Endodermal cell (in vitro differentiated cells): ENCODE results near the gene GALK1. TPM values are rescaled to one million over a fixed set of nuclear protein-coding genes. Genes with fewer than 3 reads are reported as not detected.

Experiments used
- DNase-seq: peaks from one replicate; pipeline ENCODE4 v3.0.0-alpha.2; 2017
- H3K27ac ChIP-seq: 2 replicates; pipeline ENCODE4 v1.5.1; 2013; ENCODE audit warnings: mild to moderate bottlenecking, low read depth, low read length, moderate library complexity
- H3K27me3 ChIP-seq: 2 replicates; pipeline ENCODE4 v1.6.1; 2013; ENCODE audit warnings: mild to moderate bottlenecking, low read length, moderate library complexity; ENCODE audit not compliant: insufficient read depth, control insufficient read depth, poor library complexity, severe bottlenecking
- H3K36me3 ChIP-seq: 2 replicates; pipeline ENCODE4 v1.7.0; 2013; ENCODE audit warnings: mild to moderate bottlenecking, low read length, moderate library complexity; ENCODE audit not compliant: control insufficient read depth, insufficient read depth
- H3K4me1 ChIP-seq: one replicate; pipeline ENCODE4 v1.7.0; 2013; ENCODE audit warnings: low read length; ENCODE audit not compliant: control insufficient read depth, insufficient read depth
- H3K4me3 ChIP-seq: 2 replicates; pipeline ENCODE4 v1.5.1; 2013; ENCODE audit warnings: mild to moderate bottlenecking, low read length, moderate library complexity
- H3K9ac ChIP-seq: 2 replicates; pipeline ENCODE4 v1.6.1; 2013; ENCODE audit warnings: mild to moderate bottlenecking, low read length, moderate library complexity; ENCODE audit not compliant: poor library complexity, severe bottlenecking; ENCODE audit errors: extremely low read depth
- H3K9me3 ChIP-seq: 2 replicates; pipeline ENCODE4 v1.6.1; 2013; ENCODE audit warnings: mild to moderate bottlenecking, low read length, moderate library complexity; ENCODE audit not compliant: control insufficient read depth
- H3K27ac Mint-ChIP-seq: 2 replicates; pipeline ENCODE4 v1.8.0; 2020; ENCODE audit warnings: mixed read lengths
- H3K27me3 Mint-ChIP-seq: 2 replicates; pipeline ENCODE4 v1.8.0; 2021; ENCODE audit warnings: mild to moderate bottlenecking, mixed read lengths; ENCODE audit not compliant: insufficient read depth
- H3K36me3 Mint-ChIP-seq: 2 replicates; pipeline ENCODE4 v1.8.0; 2020; ENCODE audit warnings: low read depth, mixed read lengths
- H3K4me1 Mint-ChIP-seq: 2 replicates; pipeline ENCODE4 v1.8.0; 2020; ENCODE audit warnings: mixed read lengths
- H3K4me3 Mint-ChIP-seq: 2 replicates; pipeline ENCODE4 v1.8.0; 2020; ENCODE audit warnings: mild to moderate bottlenecking, moderate library complexity, mixed read lengths
- H3K9me3 Mint-ChIP-seq: 2 replicates; pipeline ENCODE4 v1.8.0; 2020; ENCODE audit warnings: mild to moderate bottlenecking, mixed read lengths
- CTCF ChIP-seq: fragments of 200-600 bp; sonication (generic); conservative IDR thresholded peaks from 2 replicates; pipeline ENCODE4 v1.5.0; 2021; ENCODE audit warnings: antibody characterized with exemption, mild to moderate bottlenecking
- WGBS, 2 experiments: methylation state at CpG; one replicate each; pipeline versions ENCODE4 v1.1.5 to v1.1.7; 2013; ENCODE audit warnings: missing lambda C conversion rate in 2 of 2, mixed read lengths in 1 of 2; ENCODE audit not compliant: insufficient coverage in 1 of 2, insufficient read length in 1 of 2; 5-methylcytosine and 5-hydroxymethylcytosine counted together
- microRNA-seq: library from miRNA; unstranded; fragments of <30 nt; microRNA quantifications from one replicate; pipeline ENCODE4 v1.2.0, GENCODE V29; 2020; ENCODE audit warnings: borderline microRNAs expressed
- total RNA-seq, 2 donors: library from RNA; stranded (reverse); fragmentation: NEBNext Ultra II Directional in 1 of 2; extraction: Animal tissue kit (Norgen Biotek cat#: 25700) in 1 of 2; gene quantifications; 2 replicates in 1 of 2; 3 replicates in 1 of 2; pipeline ENCODE4 v1.2.1, GENCODE V29; 2021

GALK1 gene
- total RNA-seq, 2 donors from 2014 or later, result 26.7 to 33.2 TPM

- 9 to 21% methylated on average over 19 to 67 of the region's 70 CpGs for WGBS, 2 experiments
- H3K27me3 Mint-ChIP-seq, result peaks cover 41% of the 10 kb centered on the region
- TF ChIP-seq CTCF, result peak; percentile 60
- peak within 1 kb of the TSS; percentile 35 for H3K4me3 ChIP-seq
- DNase-seq, result peak; percentile 97
- peaks cover 39% of the 10 kb centered on the region for H3K27me3 ChIP-seq
- no peaks in the 10 kb centered on the region for H3K4me1 ChIP-seq
- no peaks in the 10 kb centered on the region for H3K9me3 ChIP-seq
- H3K27ac ChIP-seq, result no peak within 1 kb of the TSS
- H3K9me3 Mint-ChIP-seq, result no peaks in the 10 kb centered on the region
- H3K4me3 Mint-ChIP-seq, result peak within 1 kb of the TSS; percentile 56
- no peaks in the 10 kb centered on the region for H3K36me3 ChIP-seq
- peak within 1 kb of the TSS; percentile 52 for H3K27ac Mint-ChIP-seq
- H3K36me3 Mint-ChIP-seq, result no peaks in the 10 kb centered on the region
- H3K4me1 Mint-ChIP-seq, result peaks cover 2% of the 10 kb centered on the region
- H3K9ac ChIP-seq, result peak within 1 kb of the TSS; percentile 11
These were observed 44.1 kb downstream of the GALK1 start, which contains the start of gene ITGB4 for GRCh38 chr17:75720656-75721462. TSS of gene ITGB4 (plus strand) at chr17:75721459. CDS start at chr17:75724704, 3,245 bp downstream.

GRCh38 chr17:75719732-75720131 lies 45.3 kb downstream of the GALK1 start:
- no peak overlapping the region for H3K4me3 ChIP-seq
- TF ChIP-seq CTCF, result no peak
- no peak overlapping the region for H3K27ac Mint-ChIP-seq
- peaks cover 41% of the 10 kb centered on the region for H3K27me3 Mint-ChIP-seq
- H3K4me1 Mint-ChIP-seq, result peaks cover 2% of the 10 kb centered on the region
- no peak overlapping the region for H3K27ac ChIP-seq
- H3K9ac ChIP-seq, result no peak overlapping the region
- peaks cover 39% of the 10 kb centered on the region for H3K27me3 ChIP-seq
- DNase-seq, result no peak
- WGBS, 2 experiments, result 92 to 100% methylated on average over 1 to 2 of the region's 2 CpGs
- H3K9me3 Mint-ChIP-seq, result no peaks in the 10 kb centered on the region
- H3K36me3 ChIP-seq, result no peaks in the 10 kb centered on the region
- H3K9me3 ChIP-seq, result no peaks in the 10 kb centered on the region
- H3K36me3 Mint-ChIP-seq, result no peaks in the 10 kb centered on the region
- H3K4me1 ChIP-seq, result no peaks in the 10 kb centered on the region
- peak overlapping the region; percentile 56 for H3K4me3 Mint-ChIP-seq

- no peaks in the 10 kb centered on the region for H3K9me3 ChIP-seq
- H3K36me3 ChIP-seq, result peaks cover 5% of the 10 kb centered on the region
- peaks cover 9% of the 10 kb centered on the region for H3K36me3 Mint-ChIP-seq
- H3K4me1 Mint-ChIP-seq, result no peaks in the 10 kb centered on the region
- no peak overlapping the region for H3K27ac Mint-ChIP-seq
- no peaks in the 10 kb centered on the region for H3K27me3 ChIP-seq
- H3K4me1 ChIP-seq, result no peaks in the 10 kb centered on the region
- DNase-seq, result no peak
- 83 to 100% methylated on average over 1 of the region's 2 CpGs for WGBS, 2 experiments
- TF ChIP-seq CTCF, result no peak
- peaks cover 2% of the 10 kb centered on the region for H3K27me3 Mint-ChIP-seq
- no peaks in the 10 kb centered on the region for H3K9me3 Mint-ChIP-seq
- no peak overlapping the region for H3K4me3 Mint-ChIP-seq
- no peak overlapping the region for H3K27ac ChIP-seq
- no peak overlapping the region for H3K4me3 ChIP-seq
- H3K9ac ChIP-seq, result no peak overlapping the region
These were observed 52.5 kb downstream of the GALK1 start for GRCh38 chr17:75712446-75712845.

Small RNA genes lying within 50 kb of the gene (microRNA-seq; reads per million reads assigned to microRNA genes)
- gene MIR4738, result not detected

Other genes with a start within 250 kb of the GALK1 start
- gene CASKIN2, start 249.7 kb downstream of the GALK1 start, total RNA-seq, result 10 to 100 TPM; 26.4 to 31.0 TPM
- gene TSEN54, start 248.7 kb downstream of the GALK1 start, total RNA-seq, result 10 to 100 TPM; 37.7 to 39.1 TPM
- 100 to 1,000 TPM; 128 to 149 TPM for gene LLGL2, start 239.5 kb downstream of the GALK1 start, total RNA-seq
- gene MYO15B, start 177.4 kb downstream of the GALK1 start, total RNA-seq, result 100 to 1,000 TPM in 1 of 2 donors, 10 to 100 TPM in 1; 89.0 to 123 TPM
- under 1 TPM in 1 of 2 donors, not detected in 1; 0.40 TPM for gene SMIM5, start 131.8 kb downstream of the GALK1 start, total RNA-seq
- gene RECQL5, start 98.0 kb downstream of the GALK1 start, total RNA-seq, result 10 to 100 TPM; 54.3 TPM
- 100 to 1,000 TPM in 1 of 2 donors, 10 to 100 TPM in 1; 96.5 to 113 TPM for gene SAP30BP, start 97.9 kb downstream of the GALK1 start, total RNA-seq
- gene ITGB4, start 43.7 kb downstream of the GALK1 start, total RNA-seq, result 1 to 10 TPM; 3.4 to 5.1 TPM
- 10 to 100 TPM; 38.0 to 39.0 TPM for gene UNK, start 19.6 kb upstream of the GALK1 start, total RNA-seq
- 1 to 10 TPM; 6.3 to 6.4 TPM for gene UNC13D, start 79.2 kb upstream of the GALK1 start, total RNA-seq
- gene WBP2, start 90.1 kb upstream of the GALK1 start, total RNA-seq, result 10 to 100 TPM; 74.3 to 82.7 TPM
- 1 to 10 TPM; 1.6 to 2.7 TPM for gene TRIM47, start 113.4 kb upstream of the GALK1 start, total RNA-seq
- 10 to 100 TPM; 27.4 to 35.3 TPM for gene TRIM65, start 131.8 kb upstream of the GALK1 start, total RNA-seq
- 100 to 1,000 TPM; 103 to 118 TPM for gene MRPL38, start 139.7 kb upstream of the GALK1 start, total RNA-seq
- gene FBF1, start 175.8 kb upstream of the GALK1 start, total RNA-seq, result 10 to 100 TPM; 25.9 to 39.1 TPM
- 10 to 100 TPM; 28.6 to 37.1 TPM for gene ACOX1, start 214.0 kb upstream of the GALK1 start, total RNA-seq
- gene TEN1, start 214.0 kb upstream of the GALK1 start, total RNA-seq, result 10 to 100 TPM; 12.1 to 15.3 TPM
- 10 to 100 TPM in 1 of 2 donors, 1 to 10 TPM in 1; 7.3 to 11.7 TPM for gene CDK3, start 235.7 kb upstream of the GALK1 start, total RNA-seq